K562 (cell line): ENCODE results near the gene CCNI.

Experiments used
- CTCF ChIP-seq, 3 experiments: IDR thresholded peaks in 2 of 3; conservative IDR thresholded peaks in 1 of 3; 2 replicates each; pipeline ENCODE4 v1.5.1; 2011 to 2012; ENCODE audit warnings: low read length in 3 of 3, mild to moderate bottlenecking in 3 of 3, control low read depth in 2 of 3, improper control_type of control experiment in 1 of 3, inconsistent platforms in 1 of 3, low read depth in 1 of 3, mixed read lengths in 1 of 3, moderate library complexity in 1 of 3; ENCODE audit not compliant: insufficient read depth in 2 of 3
- DPF2 ChIP-seq: fragments of 450-650 bp; IDR thresholded peaks from 2 replicates; pipeline ENCODE4 v1.6.1; 2016
- KDM4B ChIP-seq, 2 experiments: fragments of 450-650 bp in 1 of 2; sonication (generic) in 1 of 2; IDR thresholded peaks; 2 replicates each; pipeline ENCODE4 v1.6.1; 2016 to 2017; ENCODE audit warnings: borderline replicate concordance in 2 of 2, antibody characterized with exemption in 1 of 2, low read depth in 1 of 2, mild to moderate bottlenecking in 1 of 2
- MED1 ChIP-seq: sonication (generic); formaldehyde crosslinking; IDR thresholded peaks from 2 replicates; pipeline ENCODE4 v1.8.1; 2023; ENCODE audit warnings: missing genetic modification reagents, borderline replicate concordance
- NR3C1 ChIP-seq: sonication (generic); formaldehyde crosslinking; IDR thresholded peaks from 2 replicates; pipeline ENCODE4 v1.8.1; 2022; ENCODE audit warnings: missing genetic modification reagents
- POLR2AphosphoS5 ChIP-seq: IDR thresholded peaks from 2 replicates; pipeline ENCODE4 v1.6.1; 2011; ENCODE audit warnings: mild to moderate bottlenecking, low read depth, low read length, moderate library complexity; ENCODE audit not compliant: control insufficient read depth, insufficient read depth
- RAD21 ChIP-seq, 2 experiments: fragments of 250-450 bp in 1 of 2; fragments of 450-650 bp in 1 of 2; sonication (Bioruptor Pico) in 1 of 2; formaldehyde crosslinking in 1 of 2; IDR thresholded peaks in 1 of 2; conservative IDR thresholded peaks in 1 of 2; 2 replicates each; pipeline versions ENCODE4 v1.4.0 to v1.8.0; 2020 to 2022; ENCODE audit warnings: mild to moderate bottlenecking in 2 of 2, moderate library complexity in 1 of 2
- RBFOX2 ChIP-seq: fragments of 200-400 bp; formaldehyde crosslinking; IDR thresholded peaks from 2 replicates; pipeline ENCODE4 v1.6.1; 2017; ENCODE audit warnings: low read depth, mild to moderate bottlenecking, low read length, moderate library complexity
- ZNF224 ChIP-seq: sonication (generic); formaldehyde crosslinking; IDR thresholded peaks from 2 replicates; pipeline ENCODE4 v1.8.0; 2022; ENCODE audit warnings: mild to moderate bottlenecking, missing genetic modification reagents
- ZNF282 ChIP-seq: sonication (generic); formaldehyde crosslinking; IDR thresholded peaks from 2 replicates; pipeline ENCODE4 v1.8.1; 2023; ENCODE audit warnings: missing genetic modification reagents

GRCh38 chr4:77037736-77038135 is 38.1 kb downstream of the CCNI start:
- no peak for TF ChIP-seq RBFOX2
- TF ChIP-seq RAD21 (CRISPR knock-in tag; conservative IDR thresholded peaks at IDR 0.05 in 1 of 2, IDR thresholded peaks at IDR 0.05 in 1 of 2), result no peak
- TF ChIP-seq KDM4B (IDR thresholded peaks at IDR 0.05; ENCODE audit: borderline replicate concordance in 2 of 2, low read depth in 1 of 2), result no peak
- no peak for TF ChIP-seq MED1
- TF ChIP-seq CTCF (IDR thresholded peaks at IDR 0.05 in 2 of 3, conservative IDR thresholded peaks at IDR 0.05 in 1 of 3; ENCODE audit: insufficient read depth in 2 of 3, low read depth in 1 of 3, low read length in 3 of 3), result no peak
- TF ChIP-seq POLR2AphosphoS5, result no peak
- TF ChIP-seq ZNF282 (CRISPR knock-in tag), result no peak
- no peak for TF ChIP-seq NR3C1 (CRISPR knock-in tag)
- no peak for TF ChIP-seq DPF2
- no peak for TF ChIP-seq ZNF224 (CRISPR knock-in tag)
